CD14-positive monocyte (primary cell): Measurements from ENCODE around the gene SLC9A9. TPM values are rescaled to one million over a fixed set of nuclear protein-coding genes. Genes with fewer than 3 reads are reported as not detected.

ENCODE experiments used
- DNase-seq, 3 donors: peaks; one replicate each; pipeline ENCODE4 v3.0.0-alpha.2; 2011 to 2022
- H2AFZ ChIP-seq: 2 replicates; pipeline ENCODE4 v1.6.0; 2012; ENCODE audit warnings: mild to moderate bottlenecking, low read depth, low read length, inconsistent platforms; ENCODE audit not compliant: insufficient read depth, poor library complexity, severe bottlenecking
- H3K27ac ChIP-seq, 2 donors: 1 replicate in 1 of 2; 2 replicates in 1 of 2; pipeline ENCODE4 v1.5.1; 2012 to 2013; ENCODE audit warnings: low read length in 2 of 2, control low read depth in 1 of 2, inconsistent platforms in 1 of 2, low read depth in 1 of 2, mild to moderate bottlenecking in 1 of 2
- H3K27me3 ChIP-seq, 2 donors: one replicate each; pipeline versions ENCODE4 v1.6.0 to v1.6.1; 2011 to 2013; ENCODE audit warnings: low read length in 2 of 2; ENCODE audit not compliant: control insufficient read depth in 2 of 2, insufficient read depth in 2 of 2
- H3K36me3 ChIP-seq, 2 donors: replicated peaks in 1 of 2; 1 replicate in 1 of 2; 2 replicates in 1 of 2; pipeline versions ENCODE4 v1.5.1 to v1.6.1; 2012 to 2013; ENCODE audit warnings: low read length in 2 of 2, control low read depth in 1 of 2, inconsistent platforms in 1 of 2, mild to moderate bottlenecking in 1 of 2; ENCODE audit not compliant: insufficient read depth in 2 of 2, control insufficient read depth in 1 of 2
- H3K4me1 ChIP-seq, 2 donors: 1 replicate in 1 of 2; 2 replicates in 1 of 2; pipeline versions ENCODE4 v1.5.1 to v1.6.1; 2012 to 2013; ENCODE audit warnings: low read length in 2 of 2, control low read depth in 1 of 2, inconsistent platforms in 1 of 2, mild to moderate bottlenecking in 1 of 2, moderate library complexity in 1 of 2; ENCODE audit not compliant: insufficient read depth in 2 of 2, control insufficient read depth in 1 of 2
- H3K4me2 ChIP-seq: replicated peaks from 2 replicates; pipeline ENCODE3; 2012; ENCODE audit warnings: low read length, moderate library complexity, mild to moderate bottlenecking; ENCODE audit not compliant: poor library complexity, severe bottlenecking; ENCODE audit errors: extremely low read depth
- H3K4me3 ChIP-seq, 3 experiments: fragments of 200-600 bp in 1 of 3; sonication (generic) in 1 of 3; replicated peaks in 1 of 3; 1 replicate in 2 of 3; 2 replicates in 1 of 3; pipeline ENCODE4 v1.5.1; 2011 to 2013; ENCODE audit warnings: low read length in 3 of 3, mild to moderate bottlenecking in 3 of 3, control low read depth in 2 of 3, low read depth in 2 of 3, inconsistent platforms in 1 of 3, moderate library complexity in 1 of 3
- H3K79me2 ChIP-seq: 2 replicates; pipeline ENCODE4 v1.6.0; 2012; ENCODE audit warnings: mild to moderate bottlenecking, control low read depth, inconsistent platforms, low read length, moderate library complexity; ENCODE audit not compliant: insufficient read depth
- H3K9ac ChIP-seq: 2 replicates; pipeline ENCODE4 v1.6.0; 2017; ENCODE audit warnings: low read length, mild to moderate bottlenecking; ENCODE audit not compliant: insufficient read depth, poor library complexity, severe bottlenecking
- H3K9me3 ChIP-seq, 2 donors: replicated peaks in 1 of 2; 1 replicate in 1 of 2; 2 replicates in 1 of 2; pipeline versions ENCODE4 v1.5.1 to v1.6.1; 2012 to 2013; ENCODE audit warnings: low read length in 2 of 2, control low read depth in 1 of 2; ENCODE audit not compliant: control insufficient read depth in 1 of 2, insufficient read depth in 1 of 2
- H4K20me1 ChIP-seq: 2 replicates; pipeline ENCODE4 v1.6.0; 2012; ENCODE audit warnings: mild to moderate bottlenecking, low read length, control low read depth, moderate library complexity; ENCODE audit not compliant: insufficient read depth
- H3K27ac Mint-ChIP-seq, 7 donors: one replicate each; pipeline ENCODE4 v1.8.0; 2020; ENCODE audit warnings: mild to moderate bottlenecking in 7 of 7, mixed read lengths in 7 of 7, moderate library complexity in 6 of 7, inconsistent platforms in 2 of 7
- H3K27me3 Mint-ChIP-seq, 3 donors: one replicate each; pipeline ENCODE4 v1.8.0; 2021 to 2022; ENCODE audit warnings: low read depth in 3 of 3, mild to moderate bottlenecking in 3 of 3, mixed read lengths in 3 of 3, moderate library complexity in 3 of 3, inconsistent platforms in 1 of 3
- H3K36me3 Mint-ChIP-seq, 2 donors: one replicate each; pipeline ENCODE4 v1.8.0; 2020; ENCODE audit warnings: mixed read lengths in 2 of 2, inconsistent platforms in 1 of 2, mild to moderate bottlenecking in 1 of 2
- H3K4me1 Mint-ChIP-seq: one replicate; pipeline ENCODE4 v1.8.0; 2020; ENCODE audit warnings: mild to moderate bottlenecking, mixed read lengths
- H3K4me3 Mint-ChIP-seq, 2 donors: one replicate each; pipeline ENCODE4 v1.8.0; 2020; ENCODE audit warnings: mild to moderate bottlenecking in 2 of 2, mixed read lengths in 2 of 2, moderate library complexity in 1 of 2
- H3K9me3 Mint-ChIP-seq, 7 donors: one replicate each; pipeline ENCODE4 v1.8.0; 2020 to 2022; ENCODE audit warnings: mixed read lengths in 7 of 7, mild to moderate bottlenecking in 6 of 7, moderate library complexity in 6 of 7, inconsistent platforms in 2 of 7
- CTCF ChIP-seq: fragments of 200-600 bp; IDR thresholded peaks from one replicate; pipeline ENCODE4 v1.8.0; 2022; ENCODE audit warnings: antibody characterized with exemption, mild to moderate bottlenecking
- WGBS: methylation state at CpG from one replicate; pipeline ENCODE4 v1.1.5; 2013; ENCODE audit warnings: missing lambda C conversion rate; ENCODE audit not compliant: insufficient coverage; 5-methylcytosine and 5-hydroxymethylcytosine counted together
- intact Hi-C, 2 donors: fragments of 100-400 bp; cut with micrococcal nuclease; formaldehyde crosslinking; loops; one replicate each; pipeline versions ENCODE4 v1.15.0 to v1.15.1; 2023
- polyA plus RNA-seq, 3 donors: library from polyadenylated mRNA; depleted of rRNA in 1 of 3; unstranded in 2 of 3; stranded (reverse) in 1 of 3; fragments of 300-500 nt in 2 of 3; fragments of >200 nt in 1 of 3; fragmentation: Illumina TruSeq in 2 of 3; gene quantifications; 1 replicate in 2 of 3; 2 replicates in 1 of 3; pipeline ENCODE4 v1.2.3, GENCODE V29; 2012 to 2021

The SLC9A9 gene
- polyA plus RNA-seq, 3 donors = 14.1 to 32.8 (median 27.0) TPM

DNA sequence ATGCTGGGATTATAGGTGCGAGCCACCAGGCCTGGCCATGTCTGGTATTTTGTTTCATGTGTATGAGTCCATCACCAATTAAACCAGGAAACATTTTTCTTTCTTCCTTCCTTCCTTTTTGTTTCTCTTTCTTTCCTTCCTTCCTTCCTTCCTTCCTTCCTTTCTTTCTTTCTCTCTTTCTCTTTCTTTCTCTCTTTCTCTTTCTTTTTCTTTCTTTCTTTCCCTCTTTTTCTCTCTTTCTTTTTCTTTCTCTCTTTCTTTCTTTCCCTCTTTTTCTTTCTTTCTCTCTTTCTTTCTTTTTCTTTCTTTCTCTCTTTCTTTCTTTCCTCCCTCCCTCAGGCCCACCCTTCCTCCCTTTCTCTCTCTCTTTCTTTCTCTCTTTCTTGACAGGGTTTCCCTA, 83.4 kb downstream of the SLC9A9 start:
- Histone ChIP-seq H3K9ac (no peak overlapping the region), H3K36me3 (no peaks in the 10 kb centered on the region), H3K27ac (no peak overlapping the region), H3K79me2 (no peaks in the 10 kb centered on the region), H3K9me3 (no peaks in the 10 kb centered on the region), H3K27me3 (no peaks in the 10 kb centered on the region), H3K4me3 (no peak overlapping the region), H3K4me2 (no peak overlapping the region), H2AFZ (no peak overlapping the region), H4K20me1 (peaks cover 13% of the 10 kb centered on the region), H3K4me1 (no peaks in the 10 kb centered on the region)
- H3K27me3 Mint-ChIP-seq = peaks cover 0 to 2% (median 0%) of the 10 kb centered on the region in 3 donors
- no CpG with 5 or more reads among the region's 1 CpG for WGBS
- H3K9me3 Mint-ChIP-seq = peaks cover 2 to 7% (median 3%) of the 10 kb centered on the region in 7 donors
- TF ChIP-seq CTCF = no peak
- no peak overlapping the region for H3K27ac Mint-ChIP-seq
- H3K4me1 Mint-ChIP-seq = no peaks in the 10 kb centered on the region
- peaks cover 0 to 5% of the 10 kb centered on the region in 2 donors for H3K36me3 Mint-ChIP-seq
- intact Hi-C loops = no loop called here
- H3K4me3 Mint-ChIP-seq = no peak overlapping the region
- no peak for DNase-seq

- no peak overlapping the region for H3K4me3 Mint-ChIP-seq
- no peak for TF ChIP-seq CTCF
Measured at GRCh38 chr3:143763564-143764162, 84.6 kb downstream of the SLC9A9 start.

More at GRCh38 chr3:143763564-143764162, 84.6 kb downstream of the SLC9A9 start:
- intact Hi-C loops = no loop called here
- Histone ChIP-seq H2AFZ (no peak overlapping the region), H3K79me2 (no peaks in the 10 kb centered on the region), H3K4me1 (no peaks in the 10 kb centered on the region), H3K4me2 (no peak overlapping the region), H3K27ac (no peak overlapping the region), H3K36me3 (no peaks in the 10 kb centered on the region), H3K4me3 (no peak overlapping the region), H4K20me1 (peaks cover 16% of the 10 kb centered on the region), H3K9me3 (no peaks in the 10 kb centered on the region), H3K27me3 (no peaks in the 10 kb centered on the region), H3K9ac (no peak overlapping the region)
- no peak for DNase-seq
- Mint-ChIP-seq H3K27me3 (peaks cover 0 to 2% (median 0%) of the 10 kb centered on the region in 3 donors), H3K27ac (no peak overlapping the region), H3K9me3 (peaks cover 2 to 7% (median 3%) of the 10 kb centered on the region in 7 donors), H3K36me3 (peaks cover 0 to 5% of the 10 kb centered on the region in 2 donors), H3K4me1 (no peaks in the 10 kb centered on the region)
